COLO829 (cell line): ENCODE data around the gene SLX9.

Source experiments
- DNase-seq: peaks from one replicate; pipeline ENCODE4 v3.0.0; 2012; ENCODE audit warnings: low spot score

Gene SLX9

GRCh38 chr21:44977616-44978340, 37.9 kb downstream of the SLX9 start:
- no peak for DNase-seq

- no peak for DNase-seq
Measured at GRCh38 chr21:44979687-44980561, 40.1 kb downstream of the SLX9 start.

GRCh38 chr21:44980562-44981489, 41.0 kb downstream of the SLX9 start:
- no peak for DNase-seq

- DNase-seq, result no peak
Measured at GRCh38 chr21:44982558-44983250, 42.9 kb downstream of the SLX9 start.

GRCh38 chr21:44983421-44984206, 43.8 kb downstream of the SLX9 start:
- no peak for DNase-seq

GRCh38 chr21:44984428-44984791, 44.6 kb downstream of the SLX9 start:
- no peak for DNase-seq

GRCh38 chr21:44984792-44985440, 45.1 kb downstream of the SLX9 start:
- no peak for DNase-seq

GRCh38 chr21:44985441-44986401, 45.9 kb downstream of the SLX9 start:
- no peak for DNase-seq

- DNase-seq, result no peak
Measured at GRCh38 chr21:44986471-44987291, 46.9 kb downstream of the SLX9 start.

- DNase-seq, result no peak
Measured at GRCh38 chr21:44987301-44987885, 47.6 kb downstream of the SLX9 start.

GRCh38 chr21:44987886-44988606, 48.2 kb downstream of the SLX9 start:
- no peak for DNase-seq

GRCh38 chr21:44988607-44989536, 49.0 kb downstream of the SLX9 start:
- no peak for DNase-seq

- no peak for DNase-seq
Measured at GRCh38 chr21:44989537-44989886, 49.7 kb downstream of the SLX9 start.

GRCh38 chr21:44989943-44990780, 50.3 kb downstream of the SLX9 start:
- DNase-seq, result no peak

GRCh38 chr21:44990921-44991320, 51.1 kb downstream of the SLX9 start:
- DNase-seq, result no peak
